Adipocyte (in vitro differentiated cells): ENCODE results near the gene TEX14.

Source experiments
- DNase-seq: peaks from one replicate; pipeline ENCODE4 v3.0.0-alpha.2; 2015; ENCODE audit warnings: low read depth
- H3K27me3 ChIP-seq: replicated peaks from 2 replicates; pipeline ENCODE4 v1.7.0; 2013; ENCODE audit warnings: mild to moderate bottlenecking, low read length, moderate library complexity; ENCODE audit not compliant: control insufficient read depth, insufficient read depth
- H3K36me3 ChIP-seq: 2 replicates; pipeline ENCODE4 v1.7.0; 2013; ENCODE audit warnings: low read length, mild to moderate bottlenecking, moderate library complexity; ENCODE audit not compliant: control insufficient read depth, insufficient read depth, severe bottlenecking
- H3K4me1 ChIP-seq: 2 replicates; pipeline ENCODE4 v1.7.0; 2013; ENCODE audit warnings: mild to moderate bottlenecking, low read length, moderate library complexity; ENCODE audit not compliant: control insufficient read depth, insufficient read depth
- H3K4me3 ChIP-seq: 2 replicates; pipeline ENCODE4 v1.7.0; 2013; ENCODE audit warnings: mild to moderate bottlenecking, low read length, moderate library complexity
- H3K9ac ChIP-seq: 2 replicates; pipeline ENCODE4 v1.7.0; 2013; ENCODE audit warnings: mild to moderate bottlenecking, low read length, moderate library complexity
- H3K9me3 ChIP-seq: 2 replicates; pipeline ENCODE4 v1.7.0; 2013; ENCODE audit warnings: mild to moderate bottlenecking, low read length, moderate library complexity; ENCODE audit not compliant: control insufficient read depth

The TEX14 gene

GRCh38 chr17:58531661-58532554 is 159.9 kb downstream of the TEX14 start:
- Histone ChIP-seq H3K4me1 (peaks cover 32% of the 10 kb centered on the region), H3K9ac (no peak overlapping the region), H3K27me3 (peaks cover 64% of the 10 kb centered on the region), H3K9me3 (no peaks in the 10 kb centered on the region), H3K36me3 (no peaks in the 10 kb centered on the region), H3K4me3 (peak overlapping the region; percentile 47)
- DNase-seq: peak; percentile 74

GRCh38 chr17:58531122-58531521 is 160.7 kb downstream of the TEX14 start:
- Histone ChIP-seq H3K36me3 (no peaks in the 10 kb centered on the region), H3K27me3 (peaks cover 58% of the 10 kb centered on the region), H3K4me1 (peaks cover 37% of the 10 kb centered on the region), H3K9ac (no peak overlapping the region), H3K4me3 (peak overlapping the region; percentile 47), H3K9me3 (no peaks in the 10 kb centered on the region)
- DNase-seq: no peak

GRCh38 chr17:58530655-58531054 is 161.2 kb downstream of the TEX14 start:
- Histone ChIP-seq H3K9me3 (no peaks in the 10 kb centered on the region), H3K4me3 (no peak overlapping the region), H3K4me1 (peaks cover 39% of the 10 kb centered on the region), H3K9ac (no peak overlapping the region), H3K36me3 (no peaks in the 10 kb centered on the region), H3K27me3 (peaks cover 58% of the 10 kb centered on the region)
- DNase-seq: no peak

- DNase-seq: no peak
- Histone ChIP-seq H3K9ac (no peak overlapping the region), H3K9me3 (no peaks in the 10 kb centered on the region), H3K27me3 (peaks cover 57% of the 10 kb centered on the region), H3K4me3 (no peak overlapping the region), H3K4me1 (peaks cover 37% of the 10 kb centered on the region), H3K36me3 (no peaks in the 10 kb centered on the region)
These were observed 162.6 kb downstream of the TEX14 start for GRCh38 chr17:58529275-58529674.

GRCh38 chr17:58528443-58528842 is 163.4 kb downstream of the TEX14 start:
- H3K9ac ChIP-seq: no peak overlapping the region
- H3K9me3 ChIP-seq: no peaks in the 10 kb centered on the region
- no peak for DNase-seq
- H3K4me1 ChIP-seq: peaks cover 37% of the 10 kb centered on the region
- no peak overlapping the region for H3K4me3 ChIP-seq
- peaks cover 49% of the 10 kb centered on the region for H3K27me3 ChIP-seq
- H3K36me3 ChIP-seq: no peaks in the 10 kb centered on the region

GRCh38 chr17:58527949-58528348 is 163.9 kb downstream of the TEX14 start:
- Histone ChIP-seq H3K27me3 (peaks cover 44% of the 10 kb centered on the region), H3K9me3 (no peaks in the 10 kb centered on the region), H3K36me3 (no peaks in the 10 kb centered on the region), H3K4me3 (no peak overlapping the region), H3K4me1 (peaks cover 37% of the 10 kb centered on the region), H3K9ac (no peak overlapping the region)
- DNase-seq: no peak

GRCh38 chr17:58527306-58527705 is 164.5 kb downstream of the TEX14 start:
- Histone ChIP-seq H3K4me3 (no peak overlapping the region), H3K9me3 (no peaks in the 10 kb centered on the region), H3K9ac (no peak overlapping the region), H3K27me3 (peaks cover 38% of the 10 kb centered on the region), H3K36me3 (no peaks in the 10 kb centered on the region), H3K4me1 (peaks cover 37% of the 10 kb centered on the region)
- DNase-seq: no peak

- Histone ChIP-seq H3K27me3 (peaks cover 22% of the 10 kb centered on the region), H3K4me3 (peak overlapping the region; percentile 39), H3K9ac (peak overlapping the region; percentile 13), H3K4me1 (peaks cover 35% of the 10 kb centered on the region), H3K9me3 (no peaks in the 10 kb centered on the region), H3K36me3 (no peaks in the 10 kb centered on the region)
- peak; percentile 94 for DNase-seq
These were observed 166.6 kb downstream of the TEX14 start for GRCh38 chr17:58525239-58525638.

- Histone ChIP-seq H3K27me3 (no peaks in the 10 kb centered on the region), H3K9ac (no peak overlapping the region), H3K36me3 (no peaks in the 10 kb centered on the region), H3K4me1 (peaks cover 34% of the 10 kb centered on the region), H3K9me3 (no peaks in the 10 kb centered on the region), H3K4me3 (no peak overlapping the region)
- DNase-seq: no peak
These were observed 170.2 kb downstream of the TEX14 start for GRCh38 chr17:58521680-58522079.

- peak; percentile 49 for DNase-seq
- Histone ChIP-seq H3K27me3 (no peaks in the 10 kb centered on the region), H3K4me1 (peaks cover 30% of the 10 kb centered on the region), H3K9me3 (no peaks in the 10 kb centered on the region), H3K9ac (no peak overlapping the region), H3K4me3 (no peak overlapping the region), H3K36me3 (no peaks in the 10 kb centered on the region)
These were observed 170.9 kb downstream of the TEX14 start for GRCh38 chr17:58520843-58521430.

GRCh38 chr17:58517928-58518609 is 173.8 kb downstream of the TEX14 start:
- DNase-seq: peak; percentile 100
- H3K27me3 ChIP-seq: no peaks in the 10 kb centered on the region
- H3K9ac ChIP-seq: peak overlapping the region; percentile 93
- no peaks in the 10 kb centered on the region for H3K9me3 ChIP-seq
- H3K4me3 ChIP-seq: peak overlapping the region; percentile 88
- H3K36me3 ChIP-seq: no peaks in the 10 kb centered on the region
- H3K4me1 ChIP-seq: peaks cover 23% of the 10 kb centered on the region
